ES-I3 (cell line): ENCODE measurements around the gene ZNF142.
"Not testable (repeated sequence)": the region's sequence is repeated elsewhere in the genome, so short reads cannot be mapped to it uniquely, and the experiment has no call there.

ENCODE experiments used
- H3K36me3 ChIP-seq: 2 replicates; pipeline ENCODE4 v1.6.1; 2013; ENCODE audit warnings: mild to moderate bottlenecking, low read length, control low read depth, moderate library complexity; ENCODE audit not compliant: insufficient read depth
- H3K4me1 ChIP-seq: 2 replicates; pipeline ENCODE4 v1.6.1; 2013; ENCODE audit warnings: mild to moderate bottlenecking, control low read depth, low read length; ENCODE audit not compliant: insufficient read depth
- H3K9ac ChIP-seq: 2 replicates; pipeline ENCODE4 v1.6.1; 2013; ENCODE audit warnings: low read depth, mild to moderate bottlenecking, low read length, moderate library complexity
- H3K9me3 ChIP-seq: 2 replicates; pipeline ENCODE4 v1.6.1; 2013; ENCODE audit warnings: mild to moderate bottlenecking, low read length, moderate library complexity; ENCODE audit not compliant: control insufficient read depth, insufficient read depth

Gene ZNF142, protein sequence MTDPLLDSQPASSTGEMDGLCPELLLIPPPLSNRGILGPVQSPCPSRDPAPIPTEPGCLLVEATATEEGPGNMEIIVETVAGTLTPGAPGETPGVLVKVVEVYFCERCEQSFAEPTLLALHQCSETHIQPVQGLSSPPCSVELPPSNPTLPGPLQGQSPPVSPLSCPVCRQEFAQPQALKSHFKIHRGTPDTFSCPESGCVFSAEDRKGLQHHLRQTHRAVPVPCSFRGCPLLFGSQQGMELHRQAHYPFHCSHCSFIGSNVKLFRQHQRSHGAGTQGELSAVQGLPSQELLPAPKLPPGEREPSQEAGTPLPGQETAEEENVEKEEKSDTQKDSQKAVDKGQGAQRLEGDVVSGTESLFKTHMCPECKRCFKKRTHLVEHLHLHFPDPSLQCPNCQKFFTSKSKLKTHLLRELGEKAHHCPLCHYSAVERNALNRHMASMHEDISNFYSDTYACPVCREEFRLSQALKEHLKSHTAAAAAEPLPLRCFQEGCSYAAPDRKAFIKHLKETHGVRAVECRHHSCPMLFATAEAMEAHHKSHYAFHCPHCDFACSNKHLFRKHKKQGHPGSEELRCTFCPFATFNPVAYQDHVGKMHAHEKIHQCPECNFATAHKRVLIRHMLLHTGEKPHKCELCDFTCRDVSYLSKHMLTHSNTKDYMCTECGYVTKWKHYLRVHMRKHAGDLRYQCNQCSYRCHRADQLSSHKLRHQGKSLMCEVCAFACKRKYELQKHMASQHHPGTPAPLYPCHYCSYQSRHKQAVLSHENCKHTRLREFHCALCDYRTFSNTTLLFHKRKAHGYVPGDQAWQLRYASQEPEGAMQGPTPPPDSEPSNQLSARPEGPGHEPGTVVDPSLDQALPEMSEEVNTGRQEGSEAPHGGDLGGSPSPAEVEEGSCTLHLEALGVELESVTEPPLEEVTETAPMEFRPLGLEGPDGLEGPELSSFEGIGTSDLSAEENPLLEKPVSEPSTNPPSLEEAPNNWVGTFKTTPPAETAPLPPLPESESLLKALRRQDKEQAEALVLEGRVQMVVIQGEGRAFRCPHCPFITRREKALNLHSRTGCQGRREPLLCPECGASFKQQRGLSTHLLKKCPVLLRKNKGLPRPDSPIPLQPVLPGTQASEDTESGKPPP (N-terminal part only)

DNA sequence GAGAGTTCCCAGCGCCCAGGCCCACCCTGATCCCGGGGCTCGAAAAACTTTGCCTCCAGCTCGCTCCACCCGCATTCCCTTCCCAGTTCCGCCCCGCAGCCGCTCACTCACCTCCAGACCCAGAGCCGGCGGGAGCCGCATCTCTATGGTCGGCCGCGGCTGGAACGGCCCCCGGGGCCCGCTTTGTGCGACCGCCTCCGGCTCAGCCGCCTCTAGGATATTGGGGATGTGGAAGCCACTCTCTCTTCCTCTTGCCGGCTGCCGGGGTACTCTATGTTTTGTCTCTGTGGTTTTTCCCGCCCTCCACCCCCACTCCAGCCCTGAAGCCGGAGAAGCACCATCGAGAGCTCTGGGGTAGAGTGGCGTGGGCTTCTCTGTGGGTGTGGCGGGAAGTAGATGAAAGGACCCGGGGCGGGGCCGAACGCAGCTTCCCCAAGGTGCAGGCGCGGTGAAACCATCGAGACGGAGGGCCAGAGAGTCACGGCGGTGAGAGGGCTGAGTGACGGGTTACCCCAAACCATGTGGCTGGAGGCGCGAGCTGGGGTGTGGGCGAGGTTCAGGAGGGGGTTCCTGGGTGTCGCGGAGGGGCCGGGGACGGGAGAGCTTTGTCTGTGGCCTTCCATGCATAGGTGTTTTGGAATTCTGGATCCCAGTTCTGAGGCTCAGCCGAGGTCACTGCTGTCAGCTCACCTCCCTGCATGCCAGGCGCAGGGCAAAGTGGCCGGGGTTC, at the start of gene ZNF142, which contains the start of gene BCS1L:
Gene ZNF142, minus strand, starts transcription at position 366 of the 730 bp plus-strand sequence. CDS start 3,194 bp downstream, outside the sequence.
Gene BCS1L, plus strand, starts transcription at position 426 of the 730 bp plus-strand sequence. CDS start 1,305 bp downstream, outside the sequence.
- no peaks in the 10 kb centered on the region for H3K4me1 ChIP-seq
- H3K9ac ChIP-seq, result peak within 1 kb of the TSS; percentile 84
- no peaks in the 10 kb centered on the region for H3K9me3 ChIP-seq
- H3K36me3 ChIP-seq, result peaks cover 12% of the 10 kb centered on the region

DNA sequence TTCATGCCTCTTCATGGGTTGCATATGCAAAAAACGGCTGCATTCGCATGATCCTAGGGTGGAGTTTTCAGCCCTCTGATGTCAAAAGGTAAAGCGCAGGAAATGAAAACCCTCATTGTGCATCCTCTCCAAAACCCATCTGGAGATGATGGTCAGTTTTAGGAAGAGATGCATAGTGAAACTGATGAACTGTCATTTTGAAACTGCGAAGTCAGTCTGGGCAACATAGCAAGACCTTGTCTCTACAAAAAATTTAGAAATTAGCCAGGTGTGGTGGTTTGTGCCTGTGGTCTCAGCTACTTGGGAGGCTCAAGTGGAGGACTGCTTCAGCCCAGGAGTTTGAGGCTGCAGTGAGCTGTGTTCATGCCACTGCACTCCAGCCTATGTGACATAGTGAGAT, 48.7 kb upstream of the ZNF142 start:
- Histone ChIP-seq H3K36me3 (no peaks in the 10 kb centered on the region), H3K9me3 (no peaks in the 10 kb centered on the region), H3K4me1 (peaks cover 4% of the 10 kb centered on the region; the same call in 1 of the 2 replicates), H3K9ac (no peak overlapping the region)

DNA sequence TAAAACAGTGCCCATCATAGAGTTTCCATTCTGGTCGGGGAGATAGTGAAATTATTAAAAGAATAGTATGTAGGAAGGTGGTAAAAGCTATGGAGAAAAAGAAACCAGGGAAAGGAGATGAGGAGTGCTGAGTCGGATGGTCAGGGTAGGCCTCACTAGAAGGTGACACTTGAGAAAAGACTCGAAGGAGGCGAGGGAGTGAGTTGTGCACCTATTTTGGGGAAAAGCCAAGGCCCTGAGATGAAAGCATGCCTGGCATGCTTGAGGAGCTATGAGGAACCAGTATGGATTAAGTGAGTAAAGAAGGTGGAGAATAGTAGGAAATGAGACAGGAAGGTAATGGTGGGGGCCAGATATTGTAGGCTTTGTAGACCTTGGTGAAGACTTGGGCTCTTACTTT, 43.9 kb upstream of the ZNF142 start:
- H3K36me3 ChIP-seq, result no peaks in the 10 kb centered on the region
- H3K4me1 ChIP-seq, result no peaks in the 10 kb centered on the region
- no peaks in the 10 kb centered on the region for H3K9me3 ChIP-seq
- no peak overlapping the region for H3K9ac ChIP-seq

DNA sequence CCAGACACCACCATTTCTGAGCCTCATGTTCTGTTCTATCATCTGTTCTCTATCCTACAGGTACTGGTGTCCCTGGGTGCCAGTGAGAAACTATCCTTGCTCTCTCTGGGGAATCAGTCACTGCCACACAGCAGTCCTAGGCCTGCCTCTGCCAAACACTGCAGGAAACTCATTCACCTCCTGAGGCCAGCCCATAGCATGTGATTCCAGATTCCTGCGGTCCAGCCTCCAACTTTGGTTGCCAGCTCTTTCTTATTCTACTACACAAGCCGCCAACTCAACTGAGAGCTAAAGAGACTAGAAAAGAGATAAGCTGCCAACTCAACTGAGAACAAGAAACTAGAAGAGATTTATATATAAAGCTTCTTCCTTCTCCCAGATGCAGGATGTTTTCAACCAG, 42.4 kb upstream of the ZNF142 start:
- H3K9me3 ChIP-seq, result no peaks in the 10 kb centered on the region
- no peaks in the 10 kb centered on the region for H3K36me3 ChIP-seq
- no peaks in the 10 kb centered on the region for H3K4me1 ChIP-seq
- no peak overlapping the region for H3K9ac ChIP-seq

DNA sequence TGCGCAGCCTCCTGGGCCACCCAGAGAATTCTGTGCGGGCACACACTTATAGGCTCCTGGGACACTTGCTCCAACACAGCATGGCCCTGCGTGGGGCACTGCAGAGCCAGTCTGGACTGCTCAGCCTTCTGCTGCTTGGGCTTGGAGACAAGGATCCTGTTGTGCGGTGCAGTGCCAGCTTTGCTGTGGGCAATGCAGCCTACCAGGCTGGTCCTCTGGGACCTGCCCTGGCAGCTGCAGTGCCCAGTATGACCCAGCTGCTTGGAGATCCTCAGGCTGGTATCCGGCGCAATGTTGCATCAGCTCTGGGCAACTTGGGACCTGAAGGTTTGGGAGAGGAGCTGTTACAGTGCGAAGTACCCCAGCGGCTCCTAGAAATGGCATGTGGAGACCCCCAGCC, 39.5 kb upstream of the ZNF142 start:
- Histone ChIP-seq H3K36me3 (peaks cover 6% of the 10 kb centered on the region; the same call in 1 of the 2 replicates), H3K9ac (no peak overlapping the region), H3K4me1 (no peaks in the 10 kb centered on the region; the same call in 1 of the 2 replicates), H3K9me3 (no peaks in the 10 kb centered on the region)

DNA sequence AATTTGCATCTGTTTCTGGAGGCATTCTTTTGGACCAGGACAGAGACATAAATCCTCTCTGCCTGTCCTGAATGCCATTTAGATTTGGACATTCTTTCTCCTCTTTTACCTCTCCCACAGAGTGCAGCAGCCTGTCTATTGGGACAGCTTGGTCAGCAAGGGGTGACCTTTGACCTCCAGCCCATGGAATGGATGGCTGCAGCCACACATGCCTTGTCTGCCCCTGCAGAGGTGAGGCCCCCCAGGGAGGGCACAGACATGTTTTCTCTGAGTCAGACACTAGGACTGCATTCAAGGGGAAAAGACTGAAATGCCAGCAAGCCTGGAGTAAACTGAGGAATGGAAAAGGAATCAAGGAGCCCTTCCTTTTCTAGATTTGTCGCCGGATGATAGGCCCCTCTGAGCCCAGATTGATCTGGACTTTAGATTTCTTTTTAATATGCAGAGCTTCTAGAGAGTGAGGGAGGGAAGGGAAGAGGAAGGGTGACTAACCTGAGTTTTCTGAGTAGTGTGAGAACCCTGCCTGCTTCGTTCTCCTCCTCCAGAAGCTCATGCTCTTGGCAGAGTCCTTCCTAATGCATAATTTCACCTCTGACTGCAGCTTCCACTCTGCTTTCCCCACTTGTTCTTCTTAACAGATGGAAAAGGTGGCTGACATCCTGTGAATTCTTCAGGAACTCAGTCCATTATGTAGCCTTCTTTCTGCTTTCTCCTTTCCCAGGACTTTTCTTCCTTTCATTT, 35.2 kb upstream of the ZNF142 start:
- H3K36me3 ChIP-seq, result peaks cover 12% of the 10 kb centered on the region; the same call in 1 of the 2 replicates
- no peaks in the 10 kb centered on the region; the same call in 1 of the 2 replicates for H3K4me1 ChIP-seq
- H3K9ac ChIP-seq, result no peak overlapping the region
- H3K9me3 ChIP-seq, result no peaks in the 10 kb centered on the region

DNA sequence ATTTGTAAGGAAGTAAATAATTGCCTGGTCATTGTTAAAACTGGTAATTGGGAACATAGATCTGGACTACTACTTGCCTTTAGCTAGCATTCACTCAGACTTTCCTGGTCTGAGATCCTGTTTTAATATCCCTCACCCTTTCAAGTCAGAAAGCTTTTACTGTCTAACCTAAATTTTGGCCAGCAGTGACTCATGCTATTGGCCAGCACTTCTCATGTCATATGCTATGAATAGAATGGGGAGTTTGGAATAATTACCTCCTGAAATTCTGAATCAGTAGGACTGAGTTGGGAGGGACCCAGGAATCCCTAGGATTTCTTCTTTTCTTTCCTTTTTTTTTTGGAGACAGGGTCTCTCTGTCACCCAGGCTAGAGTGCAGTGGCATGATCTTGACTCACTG, 31.8 kb upstream of the ZNF142 start:
- H3K36me3 ChIP-seq, result peaks cover 12% of the 10 kb centered on the region; the same call in 1 of the 2 replicates
- no peaks in the 10 kb centered on the region for H3K9me3 ChIP-seq
- no peak overlapping the region for H3K9ac ChIP-seq
- H3K4me1 ChIP-seq, result no peaks in the 10 kb centered on the region; the same call in 1 of the 2 replicates

DNA sequence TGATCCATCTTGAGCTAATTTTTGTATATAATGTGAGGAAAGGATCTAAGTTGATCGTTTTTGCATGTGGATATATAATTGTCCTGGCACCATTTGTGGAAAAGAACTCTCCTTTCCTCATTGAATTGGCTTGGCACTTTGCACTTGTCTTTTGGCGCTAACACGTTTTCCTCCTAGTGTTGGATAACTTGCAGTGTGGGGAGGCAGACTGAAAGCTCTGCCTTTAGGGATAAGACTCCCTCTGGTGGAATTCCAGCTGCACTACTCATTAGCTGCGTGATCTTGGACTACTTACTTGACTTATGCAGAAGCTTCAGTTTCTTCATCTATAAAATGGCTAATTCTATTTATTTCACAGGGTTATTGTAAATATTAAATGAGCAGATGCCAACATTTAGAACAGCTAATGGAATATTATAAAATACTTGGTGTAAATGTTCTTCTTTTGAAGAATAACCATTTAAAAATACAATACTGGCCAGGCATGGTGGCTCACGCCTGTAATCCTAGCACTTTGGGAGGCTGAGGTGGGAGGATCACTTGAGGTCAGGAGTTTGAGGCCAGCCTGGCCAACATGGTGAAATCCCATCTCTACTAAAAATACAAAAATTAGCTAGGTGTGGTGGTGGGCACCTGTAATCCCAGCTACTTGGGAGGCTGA, 28.1 kb upstream of the ZNF142 start:
- H3K4me1 ChIP-seq, H3K9ac ChIP-seq, H3K9me3 ChIP-seq, H3K36me3 ChIP-seq: not testable (repeated sequence)

DNA sequence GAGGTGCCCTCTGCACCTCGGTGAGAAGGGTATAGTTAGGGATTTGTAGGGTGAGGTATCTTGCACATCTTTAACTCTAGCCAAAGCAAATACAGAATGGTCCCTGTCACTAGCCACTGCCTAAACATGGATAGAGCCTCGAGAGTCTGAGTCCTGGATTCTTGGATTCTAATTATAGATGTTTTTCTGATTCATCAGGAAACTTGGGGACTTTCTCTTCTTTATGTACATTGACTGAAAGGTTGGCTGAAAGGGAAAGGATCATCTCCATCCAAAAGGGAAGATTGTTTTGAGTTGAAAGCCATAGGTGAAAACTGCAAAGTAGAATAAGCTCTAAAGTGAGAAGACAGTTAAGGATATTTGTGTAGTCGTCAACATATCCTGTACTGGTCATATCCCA, 20.6 kb upstream of the ZNF142 start:
- no peaks in the 10 kb centered on the region for H3K9me3 ChIP-seq
- H3K4me1 ChIP-seq, result no peaks in the 10 kb centered on the region
- H3K36me3 ChIP-seq, result 0 out of 2 replicates have a peak, but pooled peaks cover 1% of the 10 kb centered on the region
- no peak overlapping the region for H3K9ac ChIP-seq

DNA sequence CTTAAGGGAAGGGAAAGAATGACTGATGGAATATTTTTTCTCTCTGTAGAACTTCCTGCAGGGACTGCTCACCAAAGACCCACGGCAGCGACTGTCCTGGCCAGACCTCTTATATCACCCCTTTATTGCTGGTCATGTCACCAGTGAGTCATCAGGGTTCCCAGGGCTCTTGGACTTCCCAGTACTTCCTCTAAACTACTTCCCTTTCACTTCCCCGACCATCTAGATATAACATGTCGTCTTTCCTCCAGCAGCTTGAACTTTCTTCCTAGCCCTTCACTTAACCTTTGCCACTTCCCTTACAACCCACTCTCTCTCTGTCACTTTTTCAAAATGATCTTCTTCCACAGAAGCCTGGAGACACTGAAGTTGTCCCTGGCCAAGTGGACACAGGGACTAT, 19.7 kb upstream of the ZNF142 start:
- no peaks in the 10 kb centered on the region for H3K36me3 ChIP-seq
- no peak overlapping the region for H3K9ac ChIP-seq
- no peaks in the 10 kb centered on the region for H3K4me1 ChIP-seq
- no peaks in the 10 kb centered on the region for H3K9me3 ChIP-seq

DNA sequence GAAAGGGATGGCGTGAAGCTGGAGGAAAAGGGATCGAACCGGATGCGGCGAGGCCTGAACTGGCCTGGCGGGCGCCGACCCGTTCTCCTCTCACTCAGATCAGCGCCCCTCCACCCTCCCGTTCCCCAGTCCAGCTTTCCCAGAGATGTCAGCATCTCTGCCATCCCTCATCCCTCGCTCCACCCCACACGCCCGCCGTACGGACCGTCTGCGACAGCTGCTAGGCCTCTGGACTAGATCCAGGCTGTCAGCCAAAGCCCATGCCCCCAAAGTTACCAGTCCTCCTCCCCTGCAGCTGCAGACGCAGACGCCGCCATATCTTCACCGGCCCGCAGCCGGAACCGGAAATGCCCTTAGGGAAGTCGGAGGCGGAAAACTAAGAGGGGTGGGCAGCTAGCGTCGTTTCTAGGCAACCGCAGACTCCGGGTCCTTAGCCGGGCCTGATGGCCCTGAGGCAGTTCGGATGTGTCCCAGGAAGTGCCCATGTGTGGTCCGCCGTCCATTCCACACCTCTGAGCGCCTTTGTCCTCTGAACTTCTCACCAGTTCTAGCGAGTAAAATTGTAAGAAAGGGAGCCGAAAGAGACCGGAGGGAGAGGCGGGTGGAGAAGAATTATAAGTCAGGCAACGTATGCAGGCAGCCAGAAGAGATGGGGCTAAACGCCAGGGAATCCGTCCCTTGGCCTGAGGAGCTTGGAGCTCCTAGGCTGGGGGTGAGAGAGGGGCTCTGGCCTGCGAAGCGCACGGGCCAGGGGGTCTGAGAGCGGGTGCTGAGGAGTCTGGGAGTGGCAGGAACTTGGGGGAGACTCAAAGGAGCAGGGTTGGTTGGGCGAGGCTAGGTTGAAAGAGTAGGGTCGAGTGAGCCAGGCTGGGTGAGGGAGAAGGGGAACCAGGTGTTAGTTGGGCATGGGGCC, 12.5 kb upstream of the ZNF142 start, which contains the start of the genes RNF25 and STK36:
Gene RNF25, minus strand, starts transcription at position 349 of the 913 bp plus-strand sequence. Its CDS starts 32 bp downstream, at position 317.
Gene STK36, plus strand, starts transcription at position 433 of the 913 bp plus-strand sequence. CDS start 744 bp downstream, outside the sequence.
- Histone ChIP-seq H3K9me3 (no peaks in the 10 kb centered on the region), H3K4me1 (no peaks in the 10 kb centered on the region), H3K36me3 (peaks cover 4% of the 10 kb centered on the region), H3K9ac (peak within 1 kb of the TSS; percentile 82)
